Retinal pigment epithelial cell (primary cell): ENCODE measurements around the gene TLR3.
A peak's percentile ranks its signal among the peaks of the same experiment; 100 is the strongest.

Experiments used
- DNase-seq: peaks from one replicate; pipeline ENCODE4 v3.0.0-alpha.2; 2010; ENCODE audit warnings: low read depth
- H3K4me3 ChIP-seq: 2 replicates; pipeline ENCODE4 v1.5.1; 2011; ENCODE audit warnings: mild to moderate bottlenecking, low read length, control low read depth, moderate library complexity
- CTCF ChIP-seq: conservative IDR thresholded peaks from 2 replicates; pipeline ENCODE4 v1.5.1; 2011; ENCODE audit warnings: low read depth, low read length, control low read depth, inconsistent platforms

The TLR3 gene

DNA sequence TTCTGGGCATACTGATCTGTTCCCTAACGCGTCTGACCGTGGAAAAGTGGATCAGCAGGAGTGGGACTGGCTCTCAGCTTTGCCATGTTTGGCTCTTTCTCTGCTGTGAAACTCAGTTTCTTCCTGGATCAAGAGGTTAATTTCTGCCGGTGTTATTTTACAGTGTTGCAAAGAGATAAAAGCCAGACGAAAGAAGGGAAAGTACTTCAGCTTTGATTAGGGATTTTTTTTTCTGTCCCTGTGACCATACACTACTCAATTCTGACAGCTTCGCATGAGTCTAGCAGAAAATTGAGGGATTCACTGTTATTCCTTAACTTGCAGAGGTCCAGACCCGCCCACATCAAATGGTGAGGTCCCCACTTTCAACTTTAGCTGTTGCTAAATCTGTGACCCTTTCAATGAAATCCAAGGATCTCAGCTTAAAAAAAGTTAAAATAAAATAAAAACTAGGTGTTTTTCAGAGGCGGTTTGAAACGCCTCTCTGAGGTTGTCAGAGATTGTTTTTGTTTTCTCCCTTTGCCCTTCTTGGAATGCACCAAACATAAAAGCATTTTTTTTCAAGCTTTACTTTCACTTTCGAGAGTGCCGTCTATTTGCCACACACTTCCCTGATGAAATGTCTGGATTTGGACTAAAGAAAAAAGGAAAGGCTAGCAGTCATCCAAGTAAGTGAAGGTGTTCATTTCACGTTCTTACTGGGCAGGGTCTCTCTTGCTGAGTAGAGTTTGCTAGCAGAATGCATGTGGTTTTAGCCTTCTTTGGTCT is at the start of gene TLR3:
TSS of gene TLR3 (plus strand) at position 576 of the 768 bp plus-strand sequence. CDS start 7,464 bp downstream, outside the sequence.
- DNase-seq: no peak
- no peak for TF ChIP-seq CTCF
- H3K4me3 ChIP-seq: peak within 1 kb of the TSS; percentile 58

DNA sequence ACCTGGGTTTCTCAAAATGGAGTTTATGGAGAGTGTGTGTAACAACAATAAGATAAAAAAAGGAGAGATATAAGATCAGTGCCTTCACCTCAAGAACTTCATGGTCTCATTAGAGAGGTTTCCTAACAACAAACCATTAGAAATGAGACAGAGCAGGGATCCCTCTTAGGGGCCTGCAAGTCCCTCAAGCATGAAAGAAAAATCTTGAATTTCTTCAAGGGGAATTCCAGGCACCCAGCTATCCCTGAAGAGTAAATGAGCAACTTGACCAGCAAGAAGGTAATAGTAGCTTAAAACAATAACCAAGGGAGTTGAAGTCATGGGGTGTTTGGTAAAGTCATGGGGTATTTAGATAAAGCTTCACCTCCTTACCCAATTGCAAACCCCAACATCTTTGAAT is 49.7 kb upstream of the TLR3 start:
- H3K4me3 ChIP-seq: no peak overlapping the region
- DNase-seq: no peak
- TF ChIP-seq CTCF: no peak

DNA sequence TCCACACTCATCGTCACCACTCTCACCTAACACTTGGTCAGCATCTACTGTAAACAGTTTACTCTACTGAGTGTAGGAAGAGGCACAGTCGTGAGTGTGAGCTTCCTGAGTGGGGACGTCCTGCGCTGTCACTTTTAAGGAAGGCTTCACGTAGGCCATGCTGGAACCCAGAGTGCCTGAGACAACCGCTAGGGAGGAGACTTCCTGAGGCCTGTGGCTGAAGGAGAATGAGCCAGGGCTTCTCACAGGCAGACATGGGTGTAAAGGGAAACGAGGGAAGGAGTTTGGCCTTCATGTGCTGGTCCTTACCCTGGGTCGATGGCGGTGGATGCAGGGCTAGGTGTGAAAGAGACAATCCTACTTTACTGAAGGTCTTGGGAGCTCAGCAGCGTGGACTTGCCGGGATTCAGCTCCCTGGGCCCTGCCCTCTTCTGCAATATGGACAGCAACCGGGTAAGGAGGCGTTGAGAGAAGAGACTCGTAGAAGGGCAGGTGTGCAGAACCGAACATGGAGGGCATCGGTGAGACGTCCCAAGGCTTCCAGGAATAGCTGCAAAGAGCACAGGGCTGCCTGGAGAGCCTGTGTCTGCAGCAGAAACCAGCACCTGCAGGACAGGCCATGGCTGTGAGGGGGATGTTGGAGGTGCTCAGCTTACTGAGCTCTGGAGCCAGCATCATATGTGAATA is 48.7 kb upstream of the TLR3 start:
- no peak for DNase-seq
- H3K4me3 ChIP-seq: no peak overlapping the region
- TF ChIP-seq CTCF: no peak

DNA sequence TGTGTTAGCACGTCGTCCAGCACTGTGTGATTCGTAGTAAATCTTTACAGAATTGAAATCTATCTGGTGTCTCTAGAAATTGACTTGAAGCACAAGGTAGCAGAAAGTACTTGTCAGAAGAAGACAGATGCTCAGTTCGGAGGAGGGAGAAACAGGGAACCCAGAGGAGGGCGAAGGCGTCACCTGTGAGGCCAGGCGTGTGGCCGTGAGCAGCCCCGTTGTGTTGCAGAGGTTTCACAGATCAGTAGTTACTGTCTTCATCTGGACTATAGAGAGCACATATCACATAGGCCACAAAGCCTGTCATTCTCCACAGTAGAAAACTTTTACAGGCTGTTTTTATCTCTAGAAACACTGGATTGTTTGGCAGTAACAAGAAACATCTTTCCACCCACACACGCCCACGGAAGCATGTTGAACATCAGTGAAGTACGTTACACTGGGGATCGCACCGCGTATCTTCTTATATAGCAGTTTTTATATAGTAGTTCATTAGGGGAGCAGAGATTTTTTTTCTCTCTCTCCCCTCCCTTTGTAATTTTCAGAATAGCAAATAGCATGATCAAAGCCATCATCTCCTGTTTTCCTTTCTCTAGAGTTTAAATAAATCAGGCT is 48.1 kb upstream of the TLR3 start:
- TF ChIP-seq CTCF: no peak
- no peak overlapping the region for H3K4me3 ChIP-seq
- no peak for DNase-seq

- no peak for DNase-seq
- TF ChIP-seq CTCF: peak; percentile 94
- H3K4me3 ChIP-seq: peak overlapping the region; percentile 18
Observed at GRCh38 chr4:186021461-186022167, 47.3 kb upstream of the TLR3 start.

GRCh38 chr4:186023975-186024374 is 45.0 kb upstream of the TLR3 start:
- H3K4me3 ChIP-seq: no peak overlapping the region
- no peak for DNase-seq
- TF ChIP-seq CTCF: no peak
